Measurements from ENCODE around the gene C12orf42. TPM values are rescaled to one million over a fixed set of nuclear protein-coding genes. Genes with fewer than 3 reads are reported as not detected.

C12orf42 gene
- total and polyA plus RNA-seq, 9 donors: not detected

GRCh38 chr12:103470664-103471063 lies 25.1 kb downstream of the C12orf42 start:
- DNase-seq: no peak
- H3K27me3 ChIP-seq: no peaks in the 10 kb centered on the region
- no peaks in the 10 kb centered on the region for H3K9me3 ChIP-seq
- no peaks in the 10 kb centered on the region for H3K36me3 ChIP-seq
- TF ChIP-seq POLR2A (IDR thresholded peaks at IDR 0.05) (no peak), EP300 (IDR thresholded peaks at IDR 0.05) (no peak)
- TF ChIP-seq, protein P1, sequence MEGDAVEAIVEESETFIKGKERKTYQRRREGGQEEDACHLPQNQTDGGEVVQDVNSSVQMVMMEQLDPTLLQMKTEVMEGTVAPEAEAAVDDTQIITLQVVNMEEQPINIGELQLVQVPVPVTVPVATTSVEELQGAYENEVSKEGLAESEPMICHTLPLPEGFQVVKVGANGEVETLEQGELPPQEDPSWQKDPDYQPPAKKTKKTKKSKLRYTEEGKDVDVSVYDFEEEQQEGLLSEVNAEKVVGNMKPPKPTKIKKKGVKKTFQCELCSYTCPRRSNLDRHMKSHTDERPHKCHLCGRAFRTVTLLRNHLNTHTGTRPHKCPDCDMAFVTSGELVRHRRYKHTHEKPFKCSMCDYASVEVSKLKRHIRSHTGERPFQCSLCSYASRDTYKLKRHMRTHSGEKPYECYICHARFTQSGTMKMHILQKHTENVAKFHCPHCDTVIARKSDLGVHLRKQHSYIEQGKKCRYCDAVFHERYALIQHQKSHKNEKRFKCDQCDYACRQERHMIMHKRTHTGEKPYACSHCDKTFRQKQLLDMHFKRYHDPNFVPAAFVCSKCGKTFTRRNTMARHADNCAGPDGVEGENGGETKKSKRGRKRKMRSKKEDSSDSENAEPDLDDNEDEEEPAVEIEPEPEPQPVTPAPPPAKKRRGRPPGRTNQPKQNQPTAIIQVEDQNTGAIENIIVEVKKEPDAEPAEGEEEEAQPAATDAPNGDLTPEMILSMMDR (IDR thresholded peaks at IDR 0.05): no peak
- H3K4me3 ChIP-seq: no peak overlapping the region
- intact Hi-C loops (cut with DNase I): no loop called here
- no peak overlapping the region for H3K27ac ChIP-seq
- H3K4me1 ChIP-seq (ENCODE audit: insufficient read depth): no peaks in the 10 kb centered on the region

- H3K36me3 ChIP-seq: no peaks in the 10 kb centered on the region
- H3K4me1 ChIP-seq (ENCODE audit: insufficient read depth): no peaks in the 10 kb centered on the region
- H3K27me3 ChIP-seq: no peaks in the 10 kb centered on the region
- H3K4me3 ChIP-seq: no peak overlapping the region
- H3K27ac ChIP-seq: no peak overlapping the region
- H3K9me3 ChIP-seq: no peaks in the 10 kb centered on the region
- intact Hi-C loops (cut with DNase I): no loop called here
- TF ChIP-seq, protein P1 (IDR thresholded peaks at IDR 0.05): no peak
- no peak for TF ChIP-seq POLR2A (IDR thresholded peaks at IDR 0.05)
- TF ChIP-seq EP300 (IDR thresholded peaks at IDR 0.05): no peak
- no peak for DNase-seq
- WGBS, 3 donors: 68 to 78% (median 72%) methylated on average over 5 of the region's 5 CpGs
Measured at GRCh38 chr12:103469719-103470118, 26.0 kb downstream of the C12orf42 start.

DNA sequence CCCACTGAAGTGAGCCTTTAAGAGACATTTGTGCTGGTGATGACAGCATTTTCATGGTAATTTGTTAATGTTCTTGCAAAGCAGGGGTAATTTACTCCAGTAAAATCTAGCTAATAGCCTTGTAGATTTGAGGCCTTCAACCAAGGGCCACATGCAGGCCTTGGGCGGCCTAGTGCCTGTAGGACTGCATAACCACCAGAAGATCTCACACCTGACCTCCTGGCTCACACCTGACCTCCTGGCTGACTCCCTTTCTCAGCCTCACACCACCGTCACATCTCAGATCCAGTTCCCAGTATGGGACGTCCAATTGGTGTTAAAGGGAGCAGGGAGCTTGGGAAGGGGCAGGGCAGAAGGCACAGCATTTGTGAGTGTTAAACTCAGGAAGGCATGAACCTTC lies 26.9 kb downstream of the C12orf42 start:
- no peak for TF ChIP-seq EP300 (IDR thresholded peaks at IDR 0.05)
- TF ChIP-seq, protein P1 (IDR thresholded peaks at IDR 0.05): no peak
- no peak for TF ChIP-seq POLR2A (IDR thresholded peaks at IDR 0.05)
- DNase-seq: no peak
- 28 to 51% (median 39%) methylated on average over 3 of the region's 3 CpGs for WGBS, 3 donors
- no peak overlapping the region for H3K4me3 ChIP-seq
- H3K9me3 ChIP-seq: no peaks in the 10 kb centered on the region
- intact Hi-C loops (cut with DNase I): no loop called here
- H3K36me3 ChIP-seq: no peaks in the 10 kb centered on the region
- no peaks in the 10 kb centered on the region for H3K4me1 ChIP-seq (ENCODE audit: insufficient read depth)
- no peaks in the 10 kb centered on the region for H3K27me3 ChIP-seq
- H3K27ac ChIP-seq: no peak overlapping the region

DNA sequence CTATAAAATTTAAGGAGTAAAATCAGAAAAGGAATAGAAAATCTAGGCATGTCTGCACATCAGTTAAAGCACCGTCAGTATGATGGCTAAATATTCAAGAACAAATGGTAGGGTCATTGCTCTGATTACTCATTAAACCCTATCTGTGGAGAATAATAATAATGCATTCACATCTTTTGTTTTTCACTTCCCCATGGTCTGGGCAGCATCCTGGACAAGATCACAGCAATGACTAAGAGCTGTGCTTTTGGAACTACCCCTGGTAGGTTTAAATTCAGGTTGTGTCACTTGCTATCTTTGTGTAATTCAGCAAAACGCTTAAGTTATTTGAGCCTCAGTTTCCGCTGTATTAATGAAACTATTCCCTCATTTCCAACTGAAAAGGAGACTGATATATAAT lies 33.1 kb downstream of the C12orf42 start:
- H3K27ac ChIP-seq: no peak overlapping the region
- DNase-seq: no peak
- no peaks in the 10 kb centered on the region for H3K9me3 ChIP-seq
- 74 to 83% (median 82%) methylated on average over 3 of the region's 3 CpGs for WGBS, 3 donors
- intact Hi-C loops (cut with DNase I): no loop called here
- no peaks in the 10 kb centered on the region for H3K36me3 ChIP-seq
- no peak overlapping the region for H3K4me3 ChIP-seq
- H3K4me1 ChIP-seq (ENCODE audit: insufficient read depth): no peaks in the 10 kb centered on the region
- TF ChIP-seq POLR2A (IDR thresholded peaks at IDR 0.05): no peak
- TF ChIP-seq, protein P1 (IDR thresholded peaks at IDR 0.05): no peak
- TF ChIP-seq EP300 (IDR thresholded peaks at IDR 0.05): no peak
- H3K27me3 ChIP-seq: no peaks in the 10 kb centered on the region

GRCh38 chr12:103457471-103457870 lies 38.3 kb downstream of the C12orf42 start:
- TF ChIP-seq POLR2A (IDR thresholded peaks at IDR 0.05): no peak
- Histone ChIP-seq H3K9me3 (no peaks in the 10 kb centered on the region), H3K27me3 (no peaks in the 10 kb centered on the region), H3K27ac (no peak overlapping the region), H3K4me3 (no peak overlapping the region), H3K36me3 (no peaks in the 10 kb centered on the region), H3K4me1 (ENCODE audit: insufficient read depth) (no peaks in the 10 kb centered on the region)
- 50 to 61% (median 58%) methylated on average over 2 of the region's 2 CpGs for WGBS, 3 donors
- DNase-seq: no peak
- intact Hi-C loops (cut with DNase I): no loop called here
